Activated CD4-positive, alpha-beta T cell treated with anti-CD3 and anti-CD28 coated beads, Interleukin-2, amount 50 U/mL, for 4 hours (primary cell): ENCODE measurements around the gene DNAJC22.
"Not testable (repeated sequence)": the region's sequence is repeated elsewhere in the genome, so short reads cannot be mapped to it uniquely, and the experiment has no call there.

Source experiments
- DNase-seq, 2 experiments: peaks; one replicate each; pipeline ENCODE4 v3.0.0-alpha.2; 2020

Gene DNAJC22

DNA sequence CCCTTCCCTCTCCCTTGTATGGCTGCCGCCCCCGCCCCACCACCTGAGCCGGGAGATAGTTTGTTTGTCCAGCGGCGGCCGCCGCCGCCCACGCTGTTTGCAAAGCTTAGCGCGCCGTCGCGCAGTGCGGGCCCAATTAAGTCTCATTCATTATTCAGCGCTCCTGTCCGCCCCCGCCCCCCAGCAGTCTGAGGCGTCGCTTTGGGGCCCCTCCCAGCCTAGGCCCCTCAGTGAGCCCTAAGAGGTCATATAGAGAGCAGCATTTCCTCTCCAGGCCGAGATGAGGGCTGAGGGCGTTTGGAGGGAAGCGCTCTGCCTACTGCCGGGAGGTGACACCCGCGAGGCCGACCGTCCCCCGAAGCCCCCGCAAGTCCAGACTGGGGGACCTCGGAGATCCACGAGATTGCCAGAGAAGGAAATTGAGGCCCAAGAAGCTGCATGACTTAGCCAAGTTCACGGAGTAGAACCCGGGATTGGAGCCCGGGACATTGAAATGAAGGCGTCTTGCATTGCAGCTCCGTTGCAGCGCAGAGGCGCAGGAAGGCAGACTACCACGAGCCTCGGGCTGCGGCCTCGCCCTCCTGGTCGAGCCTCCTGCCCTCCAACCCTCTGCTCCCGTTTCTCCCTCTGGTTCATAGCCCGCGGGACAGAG is at the start of gene DNAJC22:
DNAJC22 (plus strand) TSS at position 230 of the 652 bp plus-strand sequence. CDS start 1,985 bp downstream, outside the sequence.
- peak in 1 of 2 experiments; percentile 22 for DNase-seq

DNA sequence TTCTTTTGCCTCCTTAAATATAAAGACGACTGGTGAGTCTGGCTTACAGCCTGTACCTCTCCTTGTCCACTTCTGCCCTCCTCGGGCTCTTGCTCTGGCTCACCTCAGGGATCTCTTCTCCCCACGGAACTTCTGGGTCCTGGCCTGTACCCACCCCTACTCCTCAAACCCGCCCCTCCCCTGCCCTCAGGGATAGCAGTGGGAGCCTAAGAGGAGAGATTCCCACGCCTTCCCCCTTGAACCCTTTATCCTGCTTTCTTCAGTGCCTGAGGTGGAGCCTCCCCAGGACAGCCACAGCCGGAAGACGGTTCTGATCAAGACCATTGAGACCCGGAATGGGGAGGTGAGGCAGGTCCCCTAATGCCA is 49.0 kb upstream of the DNAJC22 start:
- DNase-seq = no peak

DNA sequence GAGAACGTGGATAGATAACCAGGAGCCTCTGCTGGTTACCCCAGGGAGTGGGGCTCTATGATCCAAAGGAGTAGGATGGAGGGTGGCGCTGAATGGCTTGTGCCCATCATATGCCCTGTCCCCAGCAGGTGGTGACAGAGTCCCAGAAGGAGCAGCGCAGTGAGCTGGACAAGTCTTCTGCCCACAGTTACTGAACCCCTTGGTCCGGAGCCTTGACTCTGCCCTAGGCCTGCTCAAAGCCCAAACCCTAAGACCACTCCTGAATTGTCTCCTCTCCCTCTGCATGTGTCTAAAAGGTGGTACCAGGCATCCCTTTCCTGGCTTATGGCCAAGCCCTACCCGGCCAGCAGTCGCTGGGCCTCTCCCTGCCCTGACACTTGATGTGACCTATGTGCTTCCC is 48.5 kb upstream of the DNAJC22 start:
- DNase-seq = no peak

DNA sequence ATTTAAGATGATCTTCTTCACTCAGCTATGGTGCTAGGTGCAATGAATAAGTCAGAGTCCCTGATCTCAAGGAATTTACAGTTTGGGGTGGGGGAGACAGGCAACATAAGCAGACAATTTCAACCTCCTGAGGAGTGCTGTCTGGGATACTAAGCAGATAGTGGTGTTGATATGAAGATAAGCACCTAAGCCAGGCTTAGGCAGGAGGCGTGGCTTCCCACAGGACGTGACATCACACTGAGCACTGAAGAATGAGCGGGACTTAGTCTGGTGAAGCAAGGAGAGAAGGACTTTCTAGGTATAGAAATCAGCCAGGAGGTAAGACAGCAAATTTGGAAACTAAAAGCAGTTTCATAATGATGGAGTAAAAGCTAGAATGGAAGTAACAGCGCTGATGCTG is 44.9 kb upstream of the DNAJC22 start:
- DNase-seq = no peak

DNA sequence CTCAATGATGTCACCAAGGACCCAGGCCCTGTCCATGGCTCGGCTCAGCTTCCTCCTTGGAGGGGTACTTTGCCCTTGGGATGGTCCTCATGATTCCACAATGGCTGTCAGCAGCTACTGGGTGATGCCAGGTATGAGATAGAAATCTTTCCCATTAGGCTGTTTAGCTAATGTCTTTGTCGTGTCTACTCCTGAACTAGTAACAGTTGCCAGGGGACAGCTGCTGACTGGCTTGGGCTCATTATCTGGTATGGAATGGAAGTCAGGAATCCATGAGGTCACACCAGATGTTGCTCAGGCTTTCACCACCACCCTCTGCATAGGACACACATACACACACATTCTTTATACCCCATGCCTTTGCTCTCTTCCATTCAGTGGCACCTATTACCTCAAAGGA is 42.5 kb upstream of the DNAJC22 start:
- no peak for DNase-seq

DNA sequence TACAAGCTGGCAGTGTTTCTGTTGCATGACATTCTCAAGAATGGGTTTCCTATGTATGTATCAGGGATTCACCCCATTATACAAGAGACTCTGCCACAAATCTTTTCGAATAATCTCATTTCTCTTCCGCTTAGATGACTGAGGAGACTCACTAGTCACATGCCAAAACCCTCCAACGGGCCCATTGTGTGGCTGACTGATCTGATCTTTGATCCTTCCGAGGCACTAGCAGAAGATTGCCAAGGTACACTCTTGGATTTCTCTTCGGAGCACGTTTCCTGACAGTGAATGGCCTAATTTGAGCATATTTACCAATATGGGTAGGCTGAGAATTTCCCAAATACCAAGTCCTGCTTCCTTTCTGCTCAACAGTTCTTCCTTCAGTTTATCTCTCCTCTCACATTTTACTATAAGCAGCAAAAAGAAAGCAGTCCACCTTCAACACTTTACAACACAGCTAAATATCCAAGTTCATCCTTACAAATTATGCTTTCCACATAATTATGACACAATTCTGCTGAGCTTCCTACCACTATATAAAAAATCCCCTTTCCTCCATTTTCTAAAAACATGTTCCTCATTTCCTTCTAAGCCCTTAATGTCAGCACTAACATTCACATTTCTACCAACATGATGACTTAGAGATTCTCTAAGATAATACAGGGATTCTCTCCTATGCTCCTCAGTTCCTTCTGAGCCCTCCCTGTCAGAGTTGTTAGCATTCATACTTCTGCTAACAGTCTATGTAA is 40.8 kb upstream of the DNAJC22 start:
- no peak for DNase-seq

DNA sequence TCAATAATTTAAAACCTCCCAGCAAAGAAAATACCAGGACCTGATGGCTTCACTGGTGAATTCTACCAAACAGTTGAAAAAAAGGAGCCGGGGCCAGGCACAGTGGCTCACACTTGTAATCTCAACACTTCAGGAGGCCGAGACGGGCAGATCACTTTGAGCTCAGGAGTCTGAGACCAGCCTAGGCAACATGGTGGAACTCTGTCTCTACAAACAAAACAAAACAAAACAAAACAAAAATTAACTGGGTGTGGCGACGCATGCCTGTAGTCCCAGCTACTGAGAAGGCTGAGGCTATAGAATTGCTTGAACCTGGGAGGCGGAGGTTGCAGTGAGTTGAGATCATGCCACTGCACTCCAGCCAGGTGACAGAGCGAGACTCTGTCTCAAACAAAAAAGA is 37.3 kb upstream of the DNAJC22 start:
- no peak for DNase-seq

- DNase-seq = not testable (repeated sequence)
These were observed 36.2 kb upstream of the DNAJC22 start for GRCh38 chr12:49310451-49311000.

DNA sequence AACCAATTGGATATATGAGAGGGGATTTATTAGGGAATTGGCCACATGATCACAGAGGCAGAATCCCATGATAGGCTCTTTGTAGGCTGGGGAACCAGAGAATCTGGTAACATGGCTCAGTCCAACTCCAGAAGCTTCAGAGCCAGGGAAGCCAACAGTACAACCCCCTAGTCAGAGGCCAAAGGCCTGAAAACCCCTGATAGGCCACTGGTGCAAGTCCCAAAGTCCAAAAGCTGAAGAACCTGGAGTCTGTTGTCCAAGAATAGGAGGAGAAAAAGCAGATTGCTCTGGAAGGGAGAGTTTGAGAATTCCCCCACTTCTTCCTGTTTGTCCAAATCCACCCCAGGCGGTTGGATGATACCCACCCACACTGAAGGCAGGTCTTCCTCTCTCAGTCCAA is 31.9 kb upstream of the DNAJC22 start:
- DNase-seq = no peak

DNA sequence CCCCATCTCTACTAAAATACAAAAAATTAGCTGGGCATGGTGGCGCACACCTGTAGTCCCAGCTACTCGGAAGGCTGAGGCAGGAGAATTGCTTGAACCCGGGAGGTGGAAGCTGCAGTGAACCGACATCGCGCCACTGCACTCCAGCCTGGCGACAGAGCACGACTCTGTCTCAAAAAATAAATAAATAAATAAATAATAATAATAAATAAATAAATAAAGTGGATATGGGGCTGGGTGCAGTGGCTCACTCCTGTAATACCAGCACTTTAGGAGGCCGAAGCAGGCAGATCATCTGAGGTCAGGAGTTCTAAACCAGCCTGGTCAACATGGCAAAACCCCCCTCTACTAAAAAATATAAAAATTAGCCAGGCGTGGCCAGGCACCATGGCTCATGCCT is 29.6 kb upstream of the DNAJC22 start:
- DNase-seq = not testable (repeated sequence)

GRCh38 chr12:49320411-49321103 is 26.1 kb upstream of the DNAJC22 start:
- not testable (repeated sequence) for DNase-seq

DNA sequence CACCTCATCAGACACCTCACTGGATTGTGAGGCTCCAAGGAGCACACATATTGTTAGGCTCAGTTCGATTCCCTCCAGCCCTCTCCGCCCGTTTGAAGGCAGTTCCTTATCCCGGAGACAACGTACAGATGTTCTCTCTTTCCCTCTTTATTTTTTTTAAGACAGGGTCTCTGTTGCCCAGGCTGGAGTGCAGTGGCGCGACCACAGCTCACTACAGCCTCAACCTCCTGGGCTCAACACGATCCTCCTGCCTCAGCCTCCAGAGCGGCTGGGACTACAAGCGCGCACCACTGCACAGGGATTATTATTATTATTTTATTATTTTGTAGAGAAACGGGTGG is 24.4 kb upstream of the DNAJC22 start:
- no peak for DNase-seq

GRCh38 chr12:49322708-49323523 is 23.8 kb upstream of the DNAJC22 start, which contains the start of gene TROAP:
Gene TROAP (plus strand): TSS chr12:49323255. CDS start chr12:49323609, 354 bp downstream.
- DNase-seq = peak; percentile 96

- no peak for DNase-seq
These were observed 23.1 kb upstream of the DNAJC22 start for GRCh38 chr12:49323524-49324097.

- no peak for DNase-seq
These were observed 21.1 kb upstream of the DNAJC22 start for GRCh38 chr12:49325606-49326005.

DNA sequence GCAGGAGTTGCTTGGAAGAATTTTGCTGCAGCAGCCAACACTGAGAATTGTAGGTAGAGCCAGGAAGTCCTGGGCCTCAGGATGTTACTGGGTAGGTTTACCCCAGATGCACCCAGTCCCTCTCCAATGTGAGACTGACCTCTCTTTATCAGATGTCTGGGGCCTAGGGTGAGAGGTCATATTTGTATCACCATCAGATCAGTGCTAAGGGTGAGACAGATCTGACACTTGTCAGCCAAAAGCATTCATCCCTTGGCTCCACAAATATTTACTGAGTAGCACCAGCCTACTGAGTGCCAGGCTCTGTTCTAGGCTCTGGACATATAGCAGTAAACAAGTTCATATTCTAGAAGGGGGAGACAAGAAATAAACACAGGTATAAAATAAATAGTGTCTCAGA is 19.3 kb upstream of the DNAJC22 start:
- no peak for DNase-seq

DNA sequence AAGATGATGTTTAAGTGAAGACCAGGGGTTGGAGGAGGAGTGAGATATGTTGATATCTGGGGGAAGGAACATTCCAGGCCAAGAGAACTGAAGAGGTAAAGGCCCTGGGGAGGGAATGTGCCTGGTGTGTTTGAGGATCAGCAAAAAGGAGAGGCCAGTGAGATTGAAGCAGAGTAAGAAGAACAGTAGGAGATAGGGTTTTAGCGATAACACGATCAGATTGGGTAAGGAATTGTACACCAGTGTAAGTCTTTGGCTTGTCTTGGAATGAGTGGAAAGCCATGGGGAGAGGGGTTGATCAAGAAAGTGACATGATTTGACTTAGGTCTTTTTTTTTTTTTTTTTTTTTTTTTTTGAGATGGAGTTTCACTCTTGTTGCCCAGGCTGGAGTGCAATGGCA is 18.8 kb upstream of the DNAJC22 start:
- no peak for DNase-seq

DNA sequence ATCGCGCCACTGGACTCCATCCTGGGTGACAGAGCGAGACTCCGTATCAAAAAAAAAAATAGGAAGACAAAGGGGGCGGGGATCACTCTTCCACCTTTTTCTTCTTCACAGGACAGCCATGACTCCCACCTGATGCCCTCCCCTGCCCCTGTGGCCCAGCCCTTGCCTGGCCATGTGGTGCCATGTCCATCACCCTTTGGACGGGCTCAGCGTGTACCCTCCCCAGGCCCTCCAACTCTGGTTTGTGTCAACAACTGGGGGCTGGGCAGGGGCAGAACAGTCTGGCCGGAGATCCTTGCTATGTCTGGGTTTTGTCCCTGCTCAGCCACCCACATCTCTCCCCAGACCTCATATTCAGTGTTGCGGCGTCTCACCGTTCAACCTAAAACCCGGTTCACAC is 17.9 kb upstream of the DNAJC22 start:
- DNase-seq = no peak

DNA sequence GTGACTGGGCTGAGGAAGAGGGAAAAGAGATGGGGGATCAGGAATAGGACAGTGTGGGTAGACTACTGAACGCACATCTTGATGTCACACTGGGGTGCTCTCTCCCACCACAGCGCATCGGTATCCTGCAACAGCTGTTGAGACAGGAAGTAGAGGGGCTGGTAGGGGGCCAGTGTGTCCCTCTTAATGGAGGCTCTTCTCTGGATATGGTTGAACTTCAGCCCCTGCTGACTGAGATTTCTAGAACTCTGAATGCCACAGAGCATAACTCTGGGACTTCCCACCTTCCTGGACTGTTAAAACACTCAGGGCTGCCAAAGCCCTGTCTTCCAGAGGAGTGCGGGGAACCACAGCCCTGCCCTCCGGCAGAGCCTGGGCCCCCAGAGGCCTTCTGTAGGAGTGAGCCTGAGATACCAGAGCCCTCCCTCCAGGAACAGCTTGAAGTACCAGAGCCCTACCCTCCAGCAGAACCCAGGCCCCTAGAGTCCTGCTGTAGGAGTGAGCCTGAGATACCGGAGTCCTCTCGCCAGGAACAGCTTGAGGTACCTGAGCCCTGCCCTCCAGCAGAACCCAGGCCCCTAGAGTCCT is 16.6 kb upstream of the DNAJC22 start:
- DNase-seq = no peak

GRCh38 chr12:49330631-49331379 is 15.9 kb upstream of the DNAJC22 start:
- no peak for DNase-seq
